ENCODE results near the gene TTC14. TPM values are rescaled to one million over a fixed set of nuclear protein-coding genes. Genes with fewer than 3 reads are reported as not detected.
"Not testable (repeated sequence)": the region's sequence is repeated elsewhere in the genome, so short reads cannot be mapped to it uniquely, and the experiment has no call there.

Gene TTC14
- polyA plus RNA-seq (ENCODE audit: insufficient read length): 143 TPM
- long read RNA-seq, donor 1, full-length matches to known transcripts: 13 of 30 reads
- long read RNA-seq, donor 1, partial matches to known transcripts: 17 of 30 reads
- long read RNA-seq, donor 1, other reads (novel, unspliced or antisense): 0 of 30 reads
- long read RNA-seq, donor 2, full-length matches to known transcripts: 15 of 15 reads
- long read RNA-seq, donor 2, partial matches to known transcripts: 0 of 15 reads
- long read RNA-seq, donor 2, other reads (novel, unspliced or antisense): 0 of 15 reads
- long read RNA-seq, donor 3, full-length matches to known transcripts: 7 of 24 reads
- long read RNA-seq, donor 3, partial matches to known transcripts: 17 of 24 reads
- long read RNA-seq, donor 3, other reads (novel, unspliced or antisense): 0 of 24 reads
- long read RNA-seq, donor 4, partial matches to known transcripts: 5 of 5 reads
- long read RNA-seq, donor 4, other reads (novel, unspliced or antisense): 0 of 5 reads
- long read RNA-seq, donor 5, full-length matches to known transcripts: 16 of 16 reads
- long read RNA-seq, donor 5, partial matches to known transcripts: 0 of 16 reads
- long read RNA-seq, donor 5, other reads (novel, unspliced or antisense): 0 of 16 reads
- long read RNA-seq, donor 6, full-length matches to known transcripts: 5 of 5 reads
- long read RNA-seq, donor 6, partial matches to known transcripts: 0 of 5 reads
- long read RNA-seq, donor 6, other reads (novel, unspliced or antisense): 0 of 5 reads
- long read RNA-seq, donor 7, full-length matches to known transcripts: 16 of 98 reads
- long read RNA-seq, donor 7, partial matches to known transcripts: 82 of 98 reads
- long read RNA-seq, donor 7, other reads (novel, unspliced or antisense): 0 of 98 reads
- long read RNA-seq, donor 8, full-length matches to known transcripts: 5 of 5 reads
- long read RNA-seq, donor 8, partial matches to known transcripts: 0 of 5 reads
- long read RNA-seq, donor 8, other reads (novel, unspliced or antisense): 0 of 5 reads

- DNase-seq: peak; percentile 88
These were observed at the start of gene TTC14 for GRCh38 chr3:180601688-180602666. TSS of gene TTC14 (plus strand) at chr3:180602163. CDS start at chr3:180602262, 99 bp downstream.

GRCh38 chr3:180563406-180563805 is 38.6 kb upstream of the TTC14 start:
- DNase-seq: no peak

- no peak for DNase-seq
These were observed 37.3 kb upstream of the TTC14 start for GRCh38 chr3:180564676-180565075.

- DNase-seq: no peak
These were observed 31.7 kb upstream of the TTC14 start for GRCh38 chr3:180570238-180570637.

GRCh38 chr3:180571831-180572598 is 29.9 kb upstream of the TTC14 start:
- no peak for DNase-seq

GRCh38 chr3:180575571-180575970 is 26.4 kb upstream of the TTC14 start:
- no peak for DNase-seq

- no peak for DNase-seq
These were observed 21.0 kb upstream of the TTC14 start for GRCh38 chr3:180580934-180581333.

GRCh38 chr3:180590396-180590795 is 11.6 kb upstream of the TTC14 start:
- no peak for DNase-seq

GRCh38 chr3:180593631-180594030 is 8.3 kb upstream of the TTC14 start:
- DNase-seq: not testable (repeated sequence)

- peak; percentile 17 for DNase-seq
These were observed 7.1 kb upstream of the TTC14 start for GRCh38 chr3:180594631-180595558.

- DNase-seq: no peak
These were observed 6.4 kb upstream of the TTC14 start for GRCh38 chr3:180595559-180595935.

GRCh38 chr3:180600473-180600872 is 1.5 kb upstream of the TTC14 start:
- DNase-seq: no peak

- no peak for DNase-seq
These were observed 9.0 kb downstream of the TTC14 start for GRCh38 chr3:180611006-180611405.

- no peak for DNase-seq
These were observed 10.4 kb downstream of the TTC14 start for GRCh38 chr3:180612364-180612763.

- no peak for DNase-seq
These were observed 14.0 kb downstream of the TTC14 start for GRCh38 chr3:180615954-180616353.

GRCh38 chr3:180617049-180617448 is 15.1 kb downstream of the TTC14 start:
- DNase-seq: no peak

- not testable (repeated sequence) for DNase-seq
These were observed 16.6 kb downstream of the TTC14 start for GRCh38 chr3:180618563-180618962.

GRCh38 chr3:180619723-180620122 is 17.8 kb downstream of the TTC14 start:
- DNase-seq: no peak

- no peak for DNase-seq
These were observed 22.8 kb downstream of the TTC14 start for GRCh38 chr3:180624714-180625113.

GRCh38 chr3:180626844-180627243 is 24.9 kb downstream of the TTC14 start:
- no peak for DNase-seq
